SU-DHL-6 (cell line): Measurements from ENCODE around the gene NDUFAB1.

Experiments
- EZH2phosphoT487 ChIP-seq: fragments of 200-600 bp; sonication (generic), shearing (Covaris generic); conservative IDR thresholded peaks from 2 replicates; pipeline ENCODE4 v1.6.1; 2018; ENCODE audit warnings: mild to moderate bottlenecking, antibody characterized with exemption, low read length, moderate library complexity, mixed read lengths
- TF ChIP-seq, protein P1 (sequence below): fragments of 200-600 bp; sonication (generic); IDR thresholded peaks from one replicate; pipeline ENCODE4 v1.5.1; 2017; ENCODE audit warnings: antibody characterized with exemption, mild to moderate bottlenecking, low read length, moderate library complexity; ENCODE audit not compliant: insufficient read depth, poor library complexity, severe bottlenecking

DNA sequence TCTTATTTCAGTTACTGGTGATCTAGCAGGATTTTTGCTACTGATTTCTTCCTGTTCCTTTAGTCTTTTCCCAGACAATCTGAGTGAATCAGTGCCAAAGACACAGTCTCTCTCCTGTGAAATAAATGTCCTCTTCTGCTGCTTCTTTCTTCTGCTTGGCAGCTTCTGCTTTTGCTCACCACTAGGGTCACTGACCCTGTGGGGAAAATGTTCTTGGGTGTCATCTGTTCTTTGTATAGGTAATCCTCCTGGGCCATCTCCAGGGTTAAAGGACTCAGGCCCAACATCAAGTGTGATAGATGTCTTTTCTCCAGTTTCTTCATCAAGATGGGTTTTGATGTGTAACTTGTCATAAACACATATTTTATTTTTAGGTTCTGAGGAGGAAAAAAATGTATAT lies 39.8 kb upstream of the NDUFAB1 start:
- TF ChIP-seq, protein P1, sequence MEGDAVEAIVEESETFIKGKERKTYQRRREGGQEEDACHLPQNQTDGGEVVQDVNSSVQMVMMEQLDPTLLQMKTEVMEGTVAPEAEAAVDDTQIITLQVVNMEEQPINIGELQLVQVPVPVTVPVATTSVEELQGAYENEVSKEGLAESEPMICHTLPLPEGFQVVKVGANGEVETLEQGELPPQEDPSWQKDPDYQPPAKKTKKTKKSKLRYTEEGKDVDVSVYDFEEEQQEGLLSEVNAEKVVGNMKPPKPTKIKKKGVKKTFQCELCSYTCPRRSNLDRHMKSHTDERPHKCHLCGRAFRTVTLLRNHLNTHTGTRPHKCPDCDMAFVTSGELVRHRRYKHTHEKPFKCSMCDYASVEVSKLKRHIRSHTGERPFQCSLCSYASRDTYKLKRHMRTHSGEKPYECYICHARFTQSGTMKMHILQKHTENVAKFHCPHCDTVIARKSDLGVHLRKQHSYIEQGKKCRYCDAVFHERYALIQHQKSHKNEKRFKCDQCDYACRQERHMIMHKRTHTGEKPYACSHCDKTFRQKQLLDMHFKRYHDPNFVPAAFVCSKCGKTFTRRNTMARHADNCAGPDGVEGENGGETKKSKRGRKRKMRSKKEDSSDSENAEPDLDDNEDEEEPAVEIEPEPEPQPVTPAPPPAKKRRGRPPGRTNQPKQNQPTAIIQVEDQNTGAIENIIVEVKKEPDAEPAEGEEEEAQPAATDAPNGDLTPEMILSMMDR = no peak
- no peak for TF ChIP-seq EZH2phosphoT487
